ENCODE measurements around the gene GXYLT2.

The GXYLT2 gene

DNA sequence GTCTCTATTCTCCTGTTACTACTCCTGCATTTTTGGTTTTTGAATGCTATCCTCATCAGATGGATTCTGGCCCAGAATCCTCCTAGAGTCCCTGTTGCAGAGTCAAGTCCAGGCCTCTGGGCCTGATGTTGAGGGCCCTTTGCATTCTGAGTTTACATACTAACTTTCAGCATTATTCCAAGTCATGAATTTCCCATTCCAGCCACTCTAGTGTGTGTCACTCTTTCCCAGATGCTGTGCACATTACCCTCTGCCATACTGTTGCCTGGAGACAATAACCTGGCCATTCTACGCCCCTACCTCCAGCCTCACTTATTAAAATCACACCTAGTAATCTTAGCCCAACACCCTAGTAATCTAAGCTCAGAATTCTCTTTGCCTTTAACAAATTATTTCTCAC lies 53.4 kb downstream of the GXYLT2 start:
- no peak for DNase-seq

GRCh38 chr3:72942427-72942826 lies 54.6 kb downstream of the GXYLT2 start:
- no peak for DNase-seq

DNA sequence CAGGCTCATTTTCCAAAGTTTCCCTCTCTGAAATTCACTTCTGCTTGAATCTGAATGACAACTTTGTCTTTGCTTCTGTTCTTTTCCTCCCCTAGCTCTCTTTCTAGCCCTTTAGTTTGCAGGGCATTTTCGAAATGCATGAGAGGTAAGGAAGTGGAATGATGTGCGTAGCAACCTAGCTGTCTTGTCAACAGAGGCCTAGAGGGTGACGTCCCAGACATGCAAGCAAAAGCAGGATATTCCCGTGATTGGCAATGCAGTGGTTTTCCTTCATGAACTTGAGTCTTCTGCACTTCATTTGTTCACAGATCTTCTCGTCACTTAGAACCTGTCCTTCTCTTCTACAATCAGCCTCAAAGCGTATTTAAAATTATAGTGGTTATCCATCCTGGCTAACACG lies 56.9 kb downstream of the GXYLT2 start:
- no peak for DNase-seq

- no peak for DNase-seq
Observed at GRCh38 chr3:72947715-72948490, 60.1 kb downstream of the GXYLT2 start.

DNA sequence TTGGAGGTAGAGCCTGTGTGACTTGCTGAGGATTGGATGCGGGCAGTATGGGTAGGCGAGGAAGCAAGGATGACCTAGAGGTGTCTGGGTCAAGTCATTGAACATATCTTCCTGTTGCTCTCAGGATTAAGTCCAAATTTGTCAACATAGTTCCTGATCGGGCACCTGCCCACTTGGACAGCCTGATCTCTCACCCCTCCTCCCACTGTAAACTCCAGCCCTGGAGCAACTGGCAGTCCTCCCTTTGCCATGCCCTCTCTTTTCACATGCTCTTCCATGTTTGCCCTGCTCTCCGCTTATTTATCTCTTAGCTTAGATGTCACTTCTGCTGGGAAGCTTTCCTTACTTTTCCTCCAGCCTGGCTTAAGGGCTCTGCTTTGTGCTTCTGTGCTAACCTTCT lies 61.2 kb downstream of the GXYLT2 start:
- DNase-seq = no peak

DNA sequence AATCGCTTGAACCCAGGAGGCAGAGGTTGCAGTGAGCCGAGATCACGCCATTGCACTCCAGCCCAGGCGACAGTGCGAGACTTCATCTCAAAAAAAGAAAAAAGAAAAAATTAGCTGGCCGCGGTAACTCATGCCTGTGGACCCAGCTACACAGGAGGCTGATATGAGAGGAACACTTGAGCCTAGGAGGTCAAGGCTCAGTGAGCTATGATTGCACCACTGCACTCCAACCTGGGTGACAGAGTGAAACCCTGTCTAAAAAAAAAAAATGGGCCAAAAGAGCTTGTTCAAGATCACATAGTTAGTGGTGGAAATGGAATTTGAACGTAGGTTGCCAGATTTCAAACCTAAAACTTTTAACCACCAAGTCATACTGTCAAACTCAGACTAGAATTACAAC lies 62.5 kb downstream of the GXYLT2 start:
- no peak for DNase-seq

DNA sequence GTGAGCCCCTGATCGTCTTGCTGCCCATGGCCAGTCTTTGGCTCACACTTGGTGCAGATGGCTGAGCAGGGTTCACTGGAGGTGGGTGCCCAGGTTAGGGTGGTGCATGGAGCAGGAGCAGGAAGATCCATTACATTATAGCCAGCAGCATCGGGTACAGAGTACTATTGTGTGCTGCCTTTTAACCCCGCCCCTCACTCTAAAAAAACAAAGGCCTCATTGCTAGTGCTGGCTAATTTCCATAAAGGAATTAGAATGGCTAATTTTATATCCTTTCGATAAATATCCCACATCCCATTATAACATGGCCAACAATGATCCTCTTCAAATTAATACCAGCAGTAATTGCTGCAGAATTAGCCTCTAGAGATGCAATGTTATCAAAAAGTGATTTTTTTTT lies 63.0 kb downstream of the GXYLT2 start:
- DNase-seq = no peak

DNA sequence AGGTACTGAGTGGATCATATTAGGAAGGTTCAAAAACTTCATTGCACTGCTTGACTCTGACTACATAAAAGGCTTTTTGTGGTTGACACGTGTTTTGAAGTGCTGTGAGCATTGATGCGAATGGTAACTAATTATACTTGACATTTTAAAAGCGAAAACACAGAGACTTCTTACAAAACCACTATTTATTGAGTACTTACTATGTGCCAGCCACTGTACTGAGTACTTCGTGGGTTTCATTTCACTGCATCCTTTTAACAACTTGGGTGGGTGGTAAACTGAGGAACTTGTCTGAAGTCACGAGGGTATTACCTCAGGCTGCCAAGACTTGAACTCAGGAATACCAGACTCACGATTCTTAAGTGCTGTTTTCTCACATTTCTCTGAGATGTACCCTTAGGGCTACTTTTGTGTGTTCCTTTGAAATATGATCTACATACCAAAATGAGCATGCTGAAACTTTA lies 63.4 kb downstream of the GXYLT2 start:
- no peak for DNase-seq

DNA sequence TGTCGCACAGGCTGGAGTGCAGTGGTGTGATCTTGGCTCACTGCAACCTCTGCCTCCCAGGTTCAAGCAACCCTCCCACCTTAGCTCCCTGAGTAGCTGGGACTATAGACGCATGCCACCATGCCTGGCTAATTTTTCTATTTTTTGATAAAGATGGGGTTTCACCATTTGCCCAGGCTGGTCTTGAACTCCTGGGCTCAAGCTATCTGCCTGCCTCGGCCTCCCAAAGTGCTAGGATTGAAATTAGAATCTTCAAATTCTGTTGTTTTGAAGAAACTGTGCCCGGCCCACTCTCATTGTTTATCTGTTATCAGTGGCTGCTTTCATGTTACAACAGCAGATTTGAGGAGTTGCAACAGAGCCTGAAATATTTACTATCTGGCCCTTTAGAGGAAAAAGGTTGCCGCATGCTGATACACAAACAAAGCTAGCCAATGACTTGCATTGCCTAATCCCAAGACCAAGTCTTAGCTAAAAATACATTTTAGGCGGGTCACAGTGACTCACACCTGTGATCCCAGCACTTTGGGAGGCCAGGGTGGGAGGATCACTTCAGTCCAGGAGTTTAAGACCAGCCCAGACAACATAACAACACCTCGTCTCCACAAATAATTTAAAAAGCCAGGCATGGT lies 65.6 kb downstream of the GXYLT2 start:
- no peak for DNase-seq

DNA sequence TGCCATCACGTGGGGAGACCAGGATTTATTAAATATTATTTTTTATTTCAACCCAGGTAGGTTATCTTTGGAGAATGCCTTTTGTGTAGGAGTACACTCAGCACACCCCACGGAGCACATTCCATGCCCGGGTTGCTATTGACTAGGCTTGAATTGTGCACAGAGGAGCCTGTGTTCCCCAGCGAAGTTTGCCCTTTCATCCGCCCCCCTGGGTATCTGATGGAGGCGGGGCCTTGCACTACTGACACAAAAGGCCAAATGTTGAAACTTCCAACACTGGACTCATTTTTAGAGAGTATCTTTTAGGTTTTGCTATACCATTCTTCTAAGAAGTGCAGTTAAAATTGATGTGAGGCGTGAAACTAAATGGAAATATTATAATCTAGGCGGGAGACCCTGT lies 69.5 kb downstream of the GXYLT2 start:
- no peak for DNase-seq

DNA sequence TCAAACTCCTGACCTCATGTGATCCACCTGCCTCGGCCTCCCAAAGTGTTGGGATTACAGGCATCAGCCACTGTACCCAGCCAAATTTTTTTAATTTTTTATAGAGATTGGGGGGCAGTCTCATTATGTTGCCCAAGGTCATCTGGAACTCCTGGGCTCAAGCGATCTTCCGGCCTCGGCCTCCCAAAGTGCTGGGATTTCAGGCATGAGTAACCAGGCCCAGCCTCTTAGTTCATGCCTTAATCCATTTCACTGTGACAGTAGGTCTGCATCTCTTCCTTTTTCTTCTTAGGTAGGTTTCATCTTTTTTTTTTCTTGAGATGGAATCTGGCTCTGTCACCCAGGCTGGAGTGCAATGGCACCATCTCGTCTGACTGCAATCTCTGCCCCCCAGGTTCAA lies 71.5 kb downstream of the GXYLT2 start:
- no peak for DNase-seq

- DNase-seq = no peak
Observed at GRCh38 chr3:72960812-72961518, 73.1 kb downstream of the GXYLT2 start.

- DNase-seq = no peak
Observed at GRCh38 chr3:72961752-72962151, 73.9 kb downstream of the GXYLT2 start.

DNA sequence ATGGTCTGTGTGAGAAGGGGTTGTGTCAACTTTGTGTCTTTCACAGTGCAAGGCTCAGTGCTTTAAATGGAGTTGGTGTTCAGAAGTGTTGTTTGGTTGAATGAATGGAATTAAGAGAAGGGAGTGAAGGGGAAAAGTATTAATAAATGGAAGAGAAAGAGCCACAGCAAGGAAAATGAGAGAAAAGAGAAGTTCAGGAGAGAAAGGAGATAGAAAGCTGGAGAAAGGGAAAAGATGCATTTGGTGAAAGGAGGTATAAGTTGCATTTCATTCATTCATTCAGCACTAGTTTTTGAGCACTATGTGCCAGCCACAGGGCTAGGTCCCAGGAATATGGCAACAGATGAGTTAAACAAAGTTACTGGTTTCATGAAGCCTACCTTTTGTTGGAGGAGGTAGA lies 74.5 kb downstream of the GXYLT2 start:
- DNase-seq = no peak

- no peak for DNase-seq
Observed at GRCh38 chr3:72964633-72965032, 76.8 kb downstream of the GXYLT2 start.

- DNase-seq = no peak
Observed at GRCh38 chr3:72968266-72968664, 80.4 kb downstream of the GXYLT2 start.

DNA sequence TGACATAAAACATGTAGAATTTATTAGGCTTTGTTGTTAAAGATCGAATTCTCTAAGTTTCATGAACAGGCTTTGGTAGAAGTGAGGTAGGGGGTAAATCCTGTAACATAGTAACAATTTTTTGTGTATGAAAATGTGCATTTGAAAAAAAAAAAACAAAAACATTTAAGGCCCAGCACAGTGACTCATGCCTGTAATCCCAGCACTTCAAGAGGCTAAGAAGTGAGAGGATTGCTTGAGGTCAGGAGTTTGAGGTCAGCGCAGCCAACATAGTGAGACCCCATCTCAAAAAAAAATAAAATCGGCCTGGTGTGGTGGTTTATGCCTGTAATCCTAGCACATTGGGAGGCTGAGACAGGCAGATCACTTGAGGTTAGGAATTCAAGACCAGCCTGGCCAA lies 81.9 kb downstream of the GXYLT2 start:
- DNase-seq = no peak

- DNase-seq = no peak
Observed at GRCh38 chr3:72970942-72971341, 83.1 kb downstream of the GXYLT2 start.

DNA sequence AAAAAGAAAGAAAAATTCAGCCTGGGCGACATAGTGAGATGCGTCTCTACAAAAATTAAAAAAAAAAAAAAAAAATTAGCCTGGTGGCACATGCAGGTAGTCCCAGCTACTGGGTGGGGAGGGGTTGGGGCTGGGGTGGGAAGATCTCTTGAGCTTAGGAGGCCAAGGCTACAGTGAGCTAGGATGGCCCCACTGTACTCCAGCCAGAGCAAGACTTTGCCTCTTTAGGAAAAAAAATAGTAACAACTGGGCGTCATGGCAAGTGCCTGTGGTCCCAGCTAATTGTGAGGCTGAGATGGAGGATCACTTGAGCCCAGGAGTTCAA lies 84.8 kb downstream of the GXYLT2 start:
- DNase-seq = no peak

- no peak for DNase-seq
Observed at GRCh38 chr3:72973031-72973723, 85.3 kb downstream of the GXYLT2 start.

GRCh38 chr3:72973786-72974185 lies 85.9 kb downstream of the GXYLT2 start:
- no peak for DNase-seq

DNA sequence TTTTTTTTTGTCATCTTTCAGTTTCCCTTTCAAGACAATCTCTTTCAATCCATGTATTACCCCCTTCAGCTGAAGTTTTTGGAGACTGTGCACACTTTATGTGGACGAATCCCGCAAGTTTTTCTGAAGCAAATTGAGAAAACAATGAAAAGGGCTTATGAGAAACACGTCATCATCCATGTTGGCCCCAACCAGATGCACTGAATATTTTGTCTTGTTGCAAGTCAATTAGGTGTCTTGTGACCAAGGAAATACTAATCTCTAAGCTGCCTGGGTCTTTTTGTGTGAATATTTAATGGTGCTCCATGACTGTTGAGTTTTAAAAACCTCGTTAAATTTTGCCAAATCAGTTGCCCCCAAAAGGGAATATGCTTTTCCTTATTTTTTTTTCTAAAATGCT lies 87.1 kb downstream of the GXYLT2 start:
- DNase-seq = no peak

DNA sequence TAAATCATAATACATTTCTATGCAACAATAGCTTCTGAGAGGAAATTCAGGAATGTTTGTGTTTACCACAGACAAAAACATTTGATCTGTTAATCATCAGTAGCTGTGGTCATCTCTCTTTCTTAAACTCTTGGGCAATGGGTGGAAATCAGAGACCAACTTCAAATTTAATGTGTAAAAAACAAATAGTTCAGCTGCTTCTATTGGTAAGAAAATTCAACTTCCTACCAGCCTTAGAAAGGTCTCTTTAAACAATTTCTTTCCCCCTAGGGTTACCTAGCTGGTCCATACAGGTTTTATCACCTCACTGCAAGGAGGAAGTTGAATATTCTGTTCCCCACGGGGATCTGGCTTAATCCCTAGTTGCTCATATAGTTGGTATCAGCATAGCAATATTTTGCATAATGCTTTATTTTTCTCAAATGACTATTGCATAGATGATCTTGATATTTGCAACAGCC lies 88.5 kb downstream of the GXYLT2 start:
- DNase-seq = no peak
